NCI-H524 treated with DMSO at 0.1 percent for 48 hours (cell line): ENCODE results near the gene SPG21.

Source experiments
- DNase-seq: peaks from one replicate; lab custom pipeline; 2025; lab: John Stamatoyannopoulos, UW

The SPG21 gene

DNA sequence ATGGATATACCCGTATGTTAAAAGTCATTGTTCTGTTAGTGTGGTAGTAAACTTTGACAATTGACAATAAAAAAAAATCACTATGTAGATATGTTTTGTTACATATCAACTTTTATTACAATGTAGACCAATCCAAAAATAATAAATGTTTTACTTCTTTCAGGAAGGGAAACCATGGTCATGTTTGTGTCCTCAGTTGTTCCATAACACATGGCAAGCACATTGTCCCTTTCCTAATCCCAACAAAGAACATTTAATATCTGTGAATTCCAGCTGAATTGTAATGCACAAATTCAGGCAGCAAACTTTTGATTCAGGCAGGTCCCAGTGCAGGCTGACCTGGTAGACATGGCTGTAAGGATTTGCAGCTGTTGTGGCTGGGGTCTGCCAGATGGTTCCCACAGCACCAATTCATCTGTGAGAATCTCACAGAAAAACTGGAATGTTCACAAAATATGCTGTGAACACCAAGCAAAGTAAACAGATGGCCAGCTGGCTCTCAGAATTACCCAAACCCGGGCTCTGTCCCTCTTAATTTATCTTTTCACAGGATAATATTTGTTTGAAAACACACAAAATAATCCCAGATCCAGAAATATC, 1.9 kb upstream of the SPG21 start:
- peak; percentile 22 for DNase-seq

GRCh38 chr15:64990168-64990470, 405 bp upstream of the SPG21 start:
- no peak for DNase-seq

DNA sequence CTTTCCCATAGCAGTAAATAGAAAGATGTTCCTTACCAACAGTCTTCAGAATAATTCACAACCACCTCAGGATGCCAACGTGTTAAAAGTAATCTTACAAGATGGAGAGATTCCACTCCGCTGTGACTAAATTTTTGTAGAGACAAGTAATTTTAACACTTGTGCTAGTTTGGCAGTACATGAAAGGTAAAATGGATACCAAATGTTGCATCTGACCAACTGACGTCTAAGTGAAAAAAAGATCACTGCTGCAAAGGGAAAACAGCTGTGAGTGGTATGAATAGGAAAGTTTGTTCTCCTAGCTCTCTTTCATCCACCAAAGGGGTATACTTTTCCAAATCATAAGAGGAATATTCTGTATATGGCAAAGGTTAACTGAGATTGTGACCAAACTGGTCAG, 2.6 kb downstream of the SPG21 start:
- DNase-seq: no peak

GRCh38 chr15:64985366-64986033, 4.2 kb downstream of the SPG21 start:
- DNase-seq: no peak

DNA sequence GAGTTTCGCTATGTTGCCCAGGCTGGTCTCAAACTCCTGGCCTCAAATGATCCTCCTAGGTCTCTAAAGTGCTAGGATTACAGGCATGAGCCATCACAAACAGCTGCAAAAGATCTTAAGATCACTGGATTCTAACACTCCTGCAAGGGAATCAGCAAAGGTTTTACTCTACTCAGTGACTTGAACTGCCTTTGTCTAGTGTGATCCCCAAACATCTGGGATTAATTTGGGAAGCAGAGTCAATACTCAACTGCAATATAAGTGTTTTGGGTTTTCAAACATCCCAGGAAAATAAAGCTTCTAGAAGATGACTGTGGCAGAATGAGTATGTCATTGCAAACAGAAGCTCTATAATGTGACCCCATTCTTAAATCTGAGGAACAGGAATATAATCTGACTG, 7.2 kb downstream of the SPG21 start:
- DNase-seq: no peak

GRCh38 chr15:64981812-64982431, 7.8 kb downstream of the SPG21 start:
- no peak for DNase-seq

DNA sequence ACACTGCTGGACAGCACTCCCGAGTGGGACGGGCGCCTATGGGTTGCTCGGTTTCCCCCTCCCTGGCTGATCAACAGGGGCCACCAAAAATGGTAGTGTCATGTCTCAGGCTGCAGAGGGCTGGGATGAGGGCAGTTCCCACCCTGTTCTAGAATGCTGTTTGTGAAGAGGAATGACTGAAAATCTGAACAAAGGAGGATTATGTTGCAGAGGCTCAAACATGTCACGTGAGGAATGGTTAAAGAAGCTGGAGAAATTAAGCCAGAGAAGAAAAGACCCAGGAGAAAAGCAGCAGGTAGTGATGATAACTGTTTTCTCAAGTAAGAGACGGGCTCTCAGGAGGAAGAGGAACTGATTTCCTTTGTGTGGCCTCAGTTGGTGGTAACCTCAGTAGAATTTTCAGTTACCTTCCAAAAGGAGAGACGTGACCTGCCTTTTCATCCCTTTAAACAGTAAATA, 10.4 kb downstream of the SPG21 start:
- no peak for DNase-seq

GRCh38 chr15:64975390-64975789, 14.3 kb downstream of the SPG21 start:
- DNase-seq: no peak

DNA sequence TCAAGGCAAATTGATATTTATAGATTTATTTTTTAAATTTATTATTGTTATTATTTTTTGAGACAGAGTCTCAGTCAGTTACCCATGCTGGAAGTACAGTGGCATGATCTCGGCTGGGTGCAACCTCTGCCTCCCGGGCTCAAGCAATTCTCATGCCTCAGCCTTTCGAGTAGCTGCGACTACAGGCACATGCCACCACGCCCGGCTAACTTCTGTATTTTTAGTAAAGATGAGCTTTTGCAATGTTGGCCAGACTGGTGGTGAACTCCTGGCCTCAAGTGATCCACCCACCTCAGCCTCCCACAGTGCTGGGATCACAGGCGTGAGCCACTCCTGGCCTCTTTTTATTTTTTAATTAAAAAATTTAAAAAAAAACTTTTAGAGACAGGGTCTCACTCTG, 19.0 kb downstream of the SPG21 start:
- DNase-seq: no peak

GRCh38 chr15:64969401-64969800, 20.3 kb downstream of the SPG21 start:
- DNase-seq: no peak

- DNase-seq: no peak
These were observed 28.7 kb downstream of the SPG21 start for GRCh38 chr15:64961013-64961412.

DNA sequence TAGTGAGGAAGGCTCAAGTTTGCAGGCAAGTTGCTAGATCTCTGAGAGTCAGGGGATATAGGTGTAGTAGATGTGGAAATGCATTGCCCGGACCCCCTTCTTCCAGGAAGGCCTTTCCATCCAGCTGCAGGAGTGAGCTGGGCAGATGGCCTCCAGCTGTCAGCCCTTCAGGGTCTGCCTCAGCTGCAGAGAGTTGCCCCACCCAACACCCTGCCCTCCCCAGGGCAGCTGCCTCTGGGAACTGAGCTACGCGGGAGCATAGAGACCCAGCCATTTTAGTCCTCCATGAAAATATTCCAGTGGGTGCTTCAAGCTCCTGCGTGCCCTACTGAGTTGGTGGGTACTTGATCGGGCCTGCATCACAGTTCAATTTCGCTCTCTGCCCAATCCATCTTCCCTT, 29.6 kb downstream of the SPG21 start:
- DNase-seq: no peak

GRCh38 chr15:64959128-64959527, 30.6 kb downstream of the SPG21 start:
- DNase-seq: no peak

DNA sequence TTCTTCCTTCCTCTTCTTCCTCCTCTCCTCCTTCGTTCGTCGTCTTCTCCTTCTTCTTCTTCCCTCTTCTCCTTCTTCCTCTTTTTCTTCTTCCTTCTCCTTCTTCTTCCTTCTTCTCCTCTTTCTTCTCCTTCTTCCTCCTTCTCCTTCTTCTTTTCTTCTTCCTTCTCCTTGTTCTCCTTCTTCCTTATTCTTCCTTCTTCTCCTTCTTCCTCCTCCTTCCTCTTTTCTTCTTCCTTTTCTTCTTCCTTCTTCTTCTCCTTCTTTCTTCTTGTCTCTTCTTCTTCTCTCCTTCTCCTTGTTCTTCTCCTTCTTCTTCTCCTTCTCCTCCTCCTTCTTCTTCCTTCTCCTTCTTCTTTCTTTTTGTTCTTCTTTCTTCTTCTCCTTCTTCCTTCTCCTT, 35.3 kb downstream of the SPG21 start:
- DNase-seq: no peak

- no peak for DNase-seq
These were observed 37.8 kb downstream of the SPG21 start for GRCh38 chr15:64951777-64952418.

- DNase-seq: no peak
These were observed 38.8 kb downstream of the SPG21 start for GRCh38 chr15:64950888-64951287.

- DNase-seq: no peak
These were observed 40.1 kb downstream of the SPG21 start for GRCh38 chr15:64949383-64950186.

GRCh38 chr15:64948916-64949315, 40.8 kb downstream of the SPG21 start:
- no peak for DNase-seq

DNA sequence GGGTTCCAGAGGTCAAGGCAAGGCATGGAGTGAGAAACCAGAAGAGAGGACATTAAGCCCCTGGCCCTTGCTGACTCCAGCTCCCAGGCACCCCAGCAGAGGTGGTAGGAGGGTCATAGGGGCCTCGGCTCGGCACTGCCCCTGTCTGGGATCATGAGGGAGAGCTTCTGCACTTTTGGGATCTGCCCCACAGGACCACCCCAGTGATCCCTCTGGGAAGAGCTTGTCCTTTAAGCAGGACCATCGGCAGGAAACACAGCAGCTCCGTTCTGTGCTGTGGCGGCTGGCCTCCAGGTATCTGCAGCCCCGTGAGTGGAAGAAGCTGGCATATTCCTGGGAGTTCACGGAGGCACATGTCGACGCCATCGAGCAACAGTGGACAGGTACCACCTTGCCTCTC, 42.5 kb downstream of the SPG21 start:
- DNase-seq: no peak

- no peak for DNase-seq
These were observed 44.8 kb downstream of the SPG21 start for GRCh38 chr15:64944961-64945360.

- no peak for DNase-seq
These were observed 46.0 kb downstream of the SPG21 start for GRCh38 chr15:64943512-64944225.

GRCh38 chr15:64942356-64942755, 47.4 kb downstream of the SPG21 start:
- DNase-seq: no peak
